ENCODE measurements around the gene USP32.

GRCh38 chr17:60355663-60356594, 36.0 kb downstream of the USP32 start:
- TF ChIP-seq, protein P1, sequence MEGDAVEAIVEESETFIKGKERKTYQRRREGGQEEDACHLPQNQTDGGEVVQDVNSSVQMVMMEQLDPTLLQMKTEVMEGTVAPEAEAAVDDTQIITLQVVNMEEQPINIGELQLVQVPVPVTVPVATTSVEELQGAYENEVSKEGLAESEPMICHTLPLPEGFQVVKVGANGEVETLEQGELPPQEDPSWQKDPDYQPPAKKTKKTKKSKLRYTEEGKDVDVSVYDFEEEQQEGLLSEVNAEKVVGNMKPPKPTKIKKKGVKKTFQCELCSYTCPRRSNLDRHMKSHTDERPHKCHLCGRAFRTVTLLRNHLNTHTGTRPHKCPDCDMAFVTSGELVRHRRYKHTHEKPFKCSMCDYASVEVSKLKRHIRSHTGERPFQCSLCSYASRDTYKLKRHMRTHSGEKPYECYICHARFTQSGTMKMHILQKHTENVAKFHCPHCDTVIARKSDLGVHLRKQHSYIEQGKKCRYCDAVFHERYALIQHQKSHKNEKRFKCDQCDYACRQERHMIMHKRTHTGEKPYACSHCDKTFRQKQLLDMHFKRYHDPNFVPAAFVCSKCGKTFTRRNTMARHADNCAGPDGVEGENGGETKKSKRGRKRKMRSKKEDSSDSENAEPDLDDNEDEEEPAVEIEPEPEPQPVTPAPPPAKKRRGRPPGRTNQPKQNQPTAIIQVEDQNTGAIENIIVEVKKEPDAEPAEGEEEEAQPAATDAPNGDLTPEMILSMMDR (conservative IDR thresholded peaks at IDR 0.05; ENCODE audit: low read length), result no peak
- TF ChIP-seq EZH2phosphoT487 (IDR thresholded peaks at IDR 0.05; ENCODE audit: borderline replicate concordance), result no peak

All from Loucy (cell line).